ENCODE results near the gene RBMS3. TPM values are rescaled to one million over a fixed set of nuclear protein-coding genes. Genes with fewer than 3 reads are reported as not detected.
A peak's percentile ranks its signal among the peaks of the same experiment; 100 is the strongest.
"Not testable (repeated sequence)": the region's sequence is repeated elsewhere in the genome, so short reads cannot be mapped to it uniquely, and the experiment has no call there.

Gene RBMS3
- 10 to 100 TPM; 36.5 to 90.1 (median 52.6) TPM for total RNA-seq
- 10 to 100 TPM in 1 of 3 donors, 1 to 10 TPM in 2; 8.7 to 52.4 (median 9.6) TPM for polyA plus RNA-seq
- long read RNA-seq, donor 1, partial matches to known transcripts, result 5 of 5 reads
- long read RNA-seq, donor 1, other reads (novel, unspliced or antisense), result 0 of 5 reads
- long read RNA-seq, donor 2, partial matches to known transcripts, result 8 of 10 reads
- long read RNA-seq, donor 2, other reads (novel, unspliced or antisense), result 0 of 10 reads
- long read RNA-seq, donor 3, result 0 reads
- long read RNA-seq, donor 4, full-length matches to known transcripts, result 5 of 21 reads
- long read RNA-seq, donor 4, partial matches to known transcripts, result 6 of 21 reads
- long read RNA-seq, donor 4, other reads (novel, unspliced or antisense), result 10 of 21 reads
- long read RNA-seq, donor 5, full-length matches to known transcripts, result 3 of 12 reads
- long read RNA-seq, donor 5, partial matches to known transcripts, result 2 of 12 reads
- long read RNA-seq, donor 5, other reads (novel, unspliced or antisense), result 7 of 12 reads
- long read RNA-seq, donor 6, transcript RBMS3-203 (15 exons, 1,864 nt), result major isoform, 5 of 31 reads
- long read RNA-seq, donor 6, partial matches to known transcripts, result 3 of 31 reads
- long read RNA-seq, donor 6, other reads (novel, unspliced or antisense), result 20 of 31 reads
- long read RNA-seq, donor 7, partial matches to known transcripts, result 8 of 8 reads
- long read RNA-seq, donor 7, other reads (novel, unspliced or antisense), result 0 of 8 reads
- long read RNA-seq, donor 8, partial matches to known transcripts, result 6 of 7 reads
- long read RNA-seq, donor 8, other reads (novel, unspliced or antisense), result 0 of 7 reads
- long read RNA-seq, donor 9, partial matches to known transcripts, result 0 of 8 reads
- long read RNA-seq, donor 9, other reads (novel, unspliced or antisense), result 7 of 8 reads
- long read RNA-seq, donor 10, full-length matches to known transcripts, result 1 of 1 reads
- long read RNA-seq, donor 10, partial matches to known transcripts, result 0 of 1 reads
- long read RNA-seq, donor 10, other reads (novel, unspliced or antisense), result 0 of 1 reads

DNA sequence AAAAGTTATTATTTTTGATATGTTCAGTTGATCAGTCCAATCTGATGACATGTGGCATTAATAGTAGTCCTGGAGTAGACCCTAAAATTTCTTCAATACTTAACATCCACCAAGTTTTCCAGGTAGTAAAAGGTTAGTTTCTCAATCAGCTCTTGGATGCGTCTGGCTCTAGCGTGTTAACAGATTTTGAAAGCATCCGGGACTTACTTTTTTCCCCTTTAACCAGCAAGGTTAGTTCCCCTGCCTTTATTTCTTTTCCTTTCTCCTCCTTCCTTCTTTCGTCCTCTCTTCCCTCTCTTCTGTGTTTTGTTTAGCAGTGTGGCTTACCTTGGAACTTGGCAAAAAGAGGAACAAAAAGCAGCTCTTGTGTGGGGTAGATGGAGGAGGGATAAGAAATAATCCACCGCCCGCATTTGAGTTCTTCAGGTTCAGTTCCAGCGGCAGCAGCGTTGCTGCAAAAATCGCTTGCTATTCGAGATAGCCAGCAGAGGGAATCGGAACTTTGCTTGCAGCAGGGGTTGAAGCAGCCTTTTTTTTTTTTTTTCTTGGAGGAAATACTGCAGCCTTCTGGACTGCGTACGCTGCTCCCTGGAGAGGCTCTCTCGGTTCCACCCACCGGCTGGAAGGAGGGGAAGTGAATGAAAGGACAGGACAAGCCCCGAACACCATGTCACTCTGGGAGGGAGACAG is at the start of gene RBMS3:
Gene RBMS3 (plus strand): TSS at position 668 of the 690 bp plus-strand sequence.
- peak within 1 kb of the TSS; percentile 7 to 77 (median 53) for H3K4me3 ChIP-seq
- H3K4me1 ChIP-seq (replicated peaks in 1 of 2), result peaks cover 0 to 17% of the 10 kb centered on the region in 2 donors
- no peaks in the 10 kb centered on the region for H3K27me3 ChIP-seq
- peak within 1 kb of the TSS; percentile 65 to 92 (median 80) for H3K27ac ChIP-seq
- 0 to 1% (median 0%) methylated on average over 16 of the region's 16 CpGs for WGBS, 4 donors
- no peaks in the 10 kb centered on the region for H3K36me3 ChIP-seq (replicated peaks in 1 of 2)
- H3K9me3 ChIP-seq (replicated peaks in 1 of 3), result no peaks in the 10 kb centered on the region
- TF ChIP-seq POLR2A (IDR thresholded peaks at IDR 0.05), result peak in 1 of 2 donors; percentile 75
- TF ChIP-seq, protein P1, sequence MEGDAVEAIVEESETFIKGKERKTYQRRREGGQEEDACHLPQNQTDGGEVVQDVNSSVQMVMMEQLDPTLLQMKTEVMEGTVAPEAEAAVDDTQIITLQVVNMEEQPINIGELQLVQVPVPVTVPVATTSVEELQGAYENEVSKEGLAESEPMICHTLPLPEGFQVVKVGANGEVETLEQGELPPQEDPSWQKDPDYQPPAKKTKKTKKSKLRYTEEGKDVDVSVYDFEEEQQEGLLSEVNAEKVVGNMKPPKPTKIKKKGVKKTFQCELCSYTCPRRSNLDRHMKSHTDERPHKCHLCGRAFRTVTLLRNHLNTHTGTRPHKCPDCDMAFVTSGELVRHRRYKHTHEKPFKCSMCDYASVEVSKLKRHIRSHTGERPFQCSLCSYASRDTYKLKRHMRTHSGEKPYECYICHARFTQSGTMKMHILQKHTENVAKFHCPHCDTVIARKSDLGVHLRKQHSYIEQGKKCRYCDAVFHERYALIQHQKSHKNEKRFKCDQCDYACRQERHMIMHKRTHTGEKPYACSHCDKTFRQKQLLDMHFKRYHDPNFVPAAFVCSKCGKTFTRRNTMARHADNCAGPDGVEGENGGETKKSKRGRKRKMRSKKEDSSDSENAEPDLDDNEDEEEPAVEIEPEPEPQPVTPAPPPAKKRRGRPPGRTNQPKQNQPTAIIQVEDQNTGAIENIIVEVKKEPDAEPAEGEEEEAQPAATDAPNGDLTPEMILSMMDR (IDR thresholded peaks at IDR 0.05), result peak; percentile 18 to 70 (median 53)
- peak; percentile 86 to 94 (median 90) for DNase-seq
- intact Hi-C loops (cut with DNase I), result no loop called here

DNA sequence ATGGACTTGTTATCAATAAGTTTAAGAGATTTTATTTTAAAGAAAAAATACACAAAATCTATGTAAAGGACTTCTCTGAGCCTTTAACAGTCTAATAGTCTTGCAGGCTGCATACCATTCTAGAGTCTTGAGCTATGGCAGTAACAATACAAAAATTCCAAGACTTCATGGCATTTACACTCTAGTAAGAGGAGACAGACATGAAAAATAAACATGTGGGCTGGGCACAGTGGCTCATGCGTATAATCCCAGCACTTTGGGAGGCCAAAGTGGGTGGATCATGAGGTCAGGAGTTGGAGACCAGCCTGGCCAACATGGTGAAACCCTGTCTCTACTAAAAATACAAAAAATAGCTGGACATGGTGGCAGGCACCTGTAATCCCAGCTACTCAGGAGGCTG is 47.7 kb upstream of the RBMS3 start:
- DNase-seq; H3K4me1 ChIP-seq (replicated peaks in 1 of 2); H3K9me3 ChIP-seq (replicated peaks in 1 of 3); H3K27me3 ChIP-seq; intact Hi-C loops (cut with DNase I); H3K4me3 ChIP-seq; H3K27ac ChIP-seq; H3K36me3 ChIP-seq (replicated peaks in 1 of 2): not testable (repeated sequence)
- 0 to 8% (median 0%) methylated on average over 1 of the region's 1 CpG for WGBS, 4 donors

DNA sequence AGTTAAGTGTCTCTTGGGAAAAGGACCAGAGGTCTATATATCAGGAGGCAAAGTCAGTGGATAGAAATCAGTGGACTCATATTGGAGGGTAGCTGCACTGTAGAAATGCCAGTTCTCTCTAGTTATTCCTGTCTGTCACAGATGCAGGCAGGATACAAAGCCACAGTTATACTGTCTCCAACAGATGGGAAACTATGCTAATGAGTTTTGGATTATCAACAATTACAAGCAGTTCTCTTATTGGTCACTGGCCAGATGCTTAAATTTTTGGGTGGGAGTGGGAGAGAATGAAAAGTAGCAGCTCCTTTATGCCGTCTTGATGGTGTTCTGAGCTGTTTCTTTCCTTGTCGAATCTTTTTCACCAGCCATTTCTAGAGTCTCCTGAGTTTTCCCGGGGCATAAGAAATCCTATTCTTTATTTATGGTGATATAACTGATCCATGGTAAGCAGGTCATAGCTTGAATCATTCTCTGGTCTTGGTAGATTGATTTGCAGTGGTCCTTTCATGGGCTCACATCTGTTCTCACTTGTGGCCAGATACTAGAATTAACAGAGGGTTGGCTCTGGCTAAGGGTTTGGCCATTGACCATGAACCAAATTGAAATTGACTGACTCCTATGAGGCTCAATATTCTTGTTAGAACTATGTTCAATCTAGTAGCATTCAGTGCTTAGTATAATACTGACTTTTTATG is 44.6 kb upstream of the RBMS3 start:
- no peak overlapping the region for H3K4me3 ChIP-seq
- no peak overlapping the region for H3K27ac ChIP-seq
- H3K4me1 ChIP-seq (replicated peaks in 1 of 2), result no peaks in the 10 kb centered on the region
- H3K9me3 ChIP-seq (replicated peaks in 1 of 3), result no peaks in the 10 kb centered on the region
- no peak for TF ChIP-seq POLR2A (IDR thresholded peaks at IDR 0.05)
- TF ChIP-seq, protein P1 (IDR thresholded peaks at IDR 0.05), result no peak
- no peak for DNase-seq
- intact Hi-C loops (cut with DNase I), result no loop called here
- H3K36me3 ChIP-seq (replicated peaks in 1 of 2), result no peaks in the 10 kb centered on the region
- no peaks in the 10 kb centered on the region for H3K27me3 ChIP-seq
- 77 to 94% (median 87%) methylated on average over 3 of the region's 3 CpGs for WGBS, 4 donors

DNA sequence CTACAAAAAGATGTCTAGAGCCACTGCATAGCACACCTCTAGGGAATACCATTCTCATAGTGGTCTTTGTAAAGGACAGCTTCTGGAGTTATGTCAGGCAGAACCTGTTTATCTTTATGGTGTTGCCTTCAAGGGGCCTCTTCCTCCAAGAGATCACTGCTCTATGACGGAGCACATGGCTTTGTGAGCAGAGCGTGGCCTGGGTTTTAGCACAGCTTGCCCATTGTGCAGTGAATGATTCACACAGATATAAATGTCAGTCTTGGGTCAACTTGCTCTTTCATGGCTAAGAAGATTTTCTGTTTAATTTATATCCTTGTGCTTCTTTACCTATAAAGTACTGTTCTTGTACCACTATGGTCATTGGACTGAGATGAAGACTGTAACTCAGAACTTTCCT is 41.5 kb upstream of the RBMS3 start:
- H3K27me3 ChIP-seq, result no peaks in the 10 kb centered on the region

More for the DNA sequence above, 41.5 kb upstream of the RBMS3 start:
- WGBS, 4 donors, result 90 to 95% (median 94%) methylated on average over 2 of the region's 2 CpGs
- intact Hi-C loops (cut with DNase I), result no loop called here
- DNase-seq, result no peak
- Histone ChIP-seq H3K4me1 (replicated peaks in 1 of 2) (no peaks in the 10 kb centered on the region), H3K9me3 (replicated peaks in 1 of 3) (no peaks in the 10 kb centered on the region), H3K4me3 (no peak overlapping the region), H3K27ac (no peak overlapping the region), H3K36me3 (replicated peaks in 1 of 2) (no peaks in the 10 kb centered on the region)
- TF ChIP-seq POLR2A (IDR thresholded peaks at IDR 0.05), result no peak
- TF ChIP-seq, protein P1 (IDR thresholded peaks at IDR 0.05), result no peak
